Colonic mucosa (tissue), 4 donors: ENCODE data around the gene PDIK1L. TPM values are rescaled to one million over a fixed set of nuclear protein-coding genes. Genes with fewer than 3 reads are reported as not detected.

Source experiments
- DNase-seq: peaks from one replicate; pipeline ENCODE4 v3.0.0-alpha.2; 2020
- H3K27ac ChIP-seq: fragments of 200-600 bp; one replicate; pipeline ENCODE4 v1.8.0; 2021
- H3K27me3 ChIP-seq: fragments of 200-600 bp; one replicate; pipeline ENCODE4 v1.8.0; 2021
- H3K36me3 ChIP-seq: fragments of 200-600 bp; one replicate; pipeline ENCODE4 v1.8.0; 2021
- H3K4me1 ChIP-seq: fragments of 200-600 bp; one replicate; pipeline ENCODE4 v1.8.0; 2021; ENCODE audit warnings: mild to moderate bottlenecking
- H3K4me3 ChIP-seq: fragments of 200-600 bp; one replicate; pipeline ENCODE4 v1.8.0; 2021
- H3K9ac ChIP-seq, 2 donors: one replicate each; pipeline ENCODE4 v1.7.0; 2013; ENCODE audit warnings: control low read depth in 2 of 2, low read depth in 2 of 2, low read length in 2 of 2
- H3K9me3 ChIP-seq: fragments of 200-600 bp; one replicate; pipeline ENCODE4 v1.8.0; 2021
- intact Hi-C: fragments of 100-400 bp; cut with DNase I; formaldehyde crosslinking; loops from one replicate; pipeline ENCODE4 v1.14.1; 2022
- total RNA-seq, 2 donors: library from RNA; stranded (reverse); fragmentation: NEBNext Ultra II Directional in 1 of 2; extraction: Animal tissue kit (Norgen Biotek cat#: 25700) in 1 of 2; gene quantifications; one replicate each; pipeline ENCODE4 v1.2.1, GENCODE V29; 2021
- TF ChIP-seq, protein P1 (sequence below): fragments of 200-600 bp; IDR thresholded peaks from one replicate; pipeline ENCODE4 v1.8.0; 2022; ENCODE audit warnings: antibody characterized with exemption, mild to moderate bottlenecking
- donor health status: healthy.
- donor health status: DM: no; HTN: no; CAD: no.
- donor health status: DM: no; HTN: no; CAD: no.

Gene PDIK1L
- total RNA-seq, 2 donors from 2014 or later, result 12.5 to 14.8 TPM

DNA sequence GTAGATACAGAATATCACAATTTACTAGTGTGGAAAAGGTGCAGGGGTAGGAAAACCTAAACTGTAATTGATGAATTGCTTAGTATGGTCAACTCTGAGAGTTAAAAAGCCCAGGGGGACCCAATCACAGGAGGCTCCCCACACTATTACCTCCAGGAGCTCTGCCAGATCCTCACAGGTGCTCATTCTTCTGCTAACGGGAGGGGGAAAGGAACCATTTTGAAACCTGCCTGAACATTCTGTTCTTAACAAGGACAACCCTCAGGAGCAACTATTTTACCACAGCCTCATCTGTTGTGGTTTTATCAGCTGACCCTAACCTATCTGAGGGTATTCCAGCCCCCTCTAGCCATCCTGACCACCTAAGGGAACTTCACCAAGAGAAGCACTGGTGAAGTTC is 19.1 kb downstream of the PDIK1L start:
- intact Hi-C loops, result no loop called here
- no peaks in the 10 kb centered on the region for H3K4me1 ChIP-seq
- no peak overlapping the region for H3K4me3 ChIP-seq
- no peak overlapping the region for H3K9ac ChIP-seq
- no peaks in the 10 kb centered on the region for H3K27me3 ChIP-seq
- no peaks in the 10 kb centered on the region for H3K36me3 ChIP-seq
- TF ChIP-seq, protein P1, sequence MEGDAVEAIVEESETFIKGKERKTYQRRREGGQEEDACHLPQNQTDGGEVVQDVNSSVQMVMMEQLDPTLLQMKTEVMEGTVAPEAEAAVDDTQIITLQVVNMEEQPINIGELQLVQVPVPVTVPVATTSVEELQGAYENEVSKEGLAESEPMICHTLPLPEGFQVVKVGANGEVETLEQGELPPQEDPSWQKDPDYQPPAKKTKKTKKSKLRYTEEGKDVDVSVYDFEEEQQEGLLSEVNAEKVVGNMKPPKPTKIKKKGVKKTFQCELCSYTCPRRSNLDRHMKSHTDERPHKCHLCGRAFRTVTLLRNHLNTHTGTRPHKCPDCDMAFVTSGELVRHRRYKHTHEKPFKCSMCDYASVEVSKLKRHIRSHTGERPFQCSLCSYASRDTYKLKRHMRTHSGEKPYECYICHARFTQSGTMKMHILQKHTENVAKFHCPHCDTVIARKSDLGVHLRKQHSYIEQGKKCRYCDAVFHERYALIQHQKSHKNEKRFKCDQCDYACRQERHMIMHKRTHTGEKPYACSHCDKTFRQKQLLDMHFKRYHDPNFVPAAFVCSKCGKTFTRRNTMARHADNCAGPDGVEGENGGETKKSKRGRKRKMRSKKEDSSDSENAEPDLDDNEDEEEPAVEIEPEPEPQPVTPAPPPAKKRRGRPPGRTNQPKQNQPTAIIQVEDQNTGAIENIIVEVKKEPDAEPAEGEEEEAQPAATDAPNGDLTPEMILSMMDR, result no peak
- H3K9me3 ChIP-seq, result no peaks in the 10 kb centered on the region
- H3K27ac ChIP-seq, result no peak overlapping the region
- no peak for DNase-seq

GRCh38 chr1:26132128-26132833 is 20.7 kb downstream of the PDIK1L start:
- Histone ChIP-seq H3K36me3 (no peaks in the 10 kb centered on the region), H3K27ac (no peak overlapping the region), H3K4me1 (no peaks in the 10 kb centered on the region), H3K4me3 (no peak overlapping the region), H3K27me3 (no peaks in the 10 kb centered on the region), H3K9ac (no peak overlapping the region), H3K9me3 (no peaks in the 10 kb centered on the region)
- TF ChIP-seq, protein P1, result no peak
- peak; percentile 53 for DNase-seq
- intact Hi-C loops, result no loop called here

- no peaks in the 10 kb centered on the region for H3K4me1 ChIP-seq
- no peak overlapping the region for H3K4me3 ChIP-seq
- intact Hi-C loops, result no loop called here
- no peak overlapping the region for H3K27ac ChIP-seq
- no peaks in the 10 kb centered on the region for H3K36me3 ChIP-seq
- no peaks in the 10 kb centered on the region for H3K9me3 ChIP-seq
- DNase-seq, result no peak
- TF ChIP-seq, protein P1, result no peak
- no peak overlapping the region for H3K9ac ChIP-seq
- no peaks in the 10 kb centered on the region for H3K27me3 ChIP-seq
Observed at GRCh38 chr1:26132834-26133167, 21.2 kb downstream of the PDIK1L start.

DNA sequence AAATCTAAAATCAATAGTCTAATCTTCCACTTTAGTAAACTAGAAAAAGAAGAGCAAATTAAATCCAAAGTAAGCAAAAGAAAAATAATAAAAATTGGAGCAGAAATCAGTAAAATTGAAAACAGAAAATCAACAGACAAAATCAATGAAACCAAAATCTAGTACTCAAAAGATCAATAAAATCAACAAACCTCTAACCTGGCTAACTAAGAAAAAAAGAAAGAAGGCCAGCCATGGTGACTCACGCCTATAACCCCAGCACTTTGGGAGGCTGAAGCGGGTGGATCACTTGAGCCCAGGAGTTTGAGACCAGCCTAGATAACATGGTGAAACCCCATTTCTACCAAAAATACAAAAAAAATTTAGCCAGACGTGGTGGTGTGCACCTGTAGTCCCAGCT is 22.8 kb downstream of the PDIK1L start:
- intact Hi-C loops, result no loop called here
- TF ChIP-seq, protein P1, result no peak
- Histone ChIP-seq H3K27ac (no peak overlapping the region), H3K9me3 (no peaks in the 10 kb centered on the region), H3K9ac (no peak overlapping the region), H3K4me3 (no peak overlapping the region), H3K36me3 (no peaks in the 10 kb centered on the region), H3K4me1 (no peaks in the 10 kb centered on the region), H3K27me3 (no peaks in the 10 kb centered on the region)
- no peak for DNase-seq

DNA sequence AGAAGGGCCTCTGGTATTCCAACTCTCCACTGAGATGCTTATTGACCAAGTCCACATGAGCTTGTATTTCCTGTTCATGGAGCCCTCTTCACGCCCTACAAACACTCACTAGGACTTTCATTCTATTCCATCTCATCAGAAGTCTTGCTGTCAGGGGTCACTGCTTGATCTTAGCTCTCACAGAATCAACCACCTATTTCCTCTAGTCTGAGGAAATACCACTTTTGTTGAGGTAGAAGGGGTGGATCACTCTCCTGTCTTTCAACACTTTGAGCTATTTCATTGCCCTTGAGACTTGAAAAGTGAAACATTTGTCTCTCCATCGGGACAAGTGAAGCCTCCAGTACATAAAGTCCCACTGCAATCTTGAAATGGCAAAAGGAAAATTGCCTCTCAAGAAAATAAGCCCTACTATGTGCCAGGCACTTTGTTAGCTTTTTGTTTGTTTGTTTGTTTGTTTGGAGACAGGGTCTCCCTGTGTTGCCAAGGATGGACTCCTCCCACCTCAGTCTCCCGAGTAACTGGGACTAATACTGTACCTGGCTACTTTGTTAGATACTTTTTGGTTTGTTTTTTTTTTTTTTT is 27.4 kb downstream of the PDIK1L start:
- Histone ChIP-seq H3K36me3 (no peaks in the 10 kb centered on the region), H3K27ac (no peak overlapping the region), H3K4me3 (no peak overlapping the region), H3K27me3 (no peaks in the 10 kb centered on the region), H3K9me3 (no peaks in the 10 kb centered on the region), H3K4me1 (no peaks in the 10 kb centered on the region), H3K9ac (no peak overlapping the region)
- no peak for DNase-seq
- TF ChIP-seq, protein P1, result no peak
- intact Hi-C loops, result no loop called here
